ENCODE data around the gene BEND3. TPM values are rescaled to one million over a fixed set of nuclear protein-coding genes. Genes with fewer than 3 reads are reported as not detected.
A peak's percentile ranks its signal among the peaks of the same experiment; 100 is the strongest.

The BEND3 gene
- total and polyA plus RNA-seq, 8 donors: 3.8 to 7.8 (median 5.6) TPM

- Histone ChIP-seq H3K27ac (no peak overlapping the region), H3K4me3 (no peak overlapping the region), H3K27me3 (no peaks in the 10 kb centered on the region), H3K9me3 (peaks cover 0 to 3% of the 10 kb centered on the region in 2 donors), H3K36me3 (peaks cover 0 to 17% of the 10 kb centered on the region in 2 donors), H3K4me1 (no peaks in the 10 kb centered on the region)
- DNase-seq: no peak
- no peak for ATAC-seq
- intact Hi-C loops (cut with DNase I): no loop called here
- TF ChIP-seq CTCF (IDR thresholded peaks at IDR 0.05): no peak
Measured at GRCh38 chr6:107082045-107082444, 33.3 kb downstream of the BEND3 start.

- no peaks in the 10 kb centered on the region for H3K27me3 ChIP-seq
- H3K36me3 ChIP-seq: peaks cover 0 to 6% of the 10 kb centered on the region in 2 donors
- H3K27ac ChIP-seq: no peak overlapping the region
- TF ChIP-seq CTCF (IDR thresholded peaks at IDR 0.05): no peak
- H3K4me3 ChIP-seq: no peak overlapping the region
- DNase-seq (no peak), ATAC-seq (no peak)
- H3K4me1 ChIP-seq: no peaks in the 10 kb centered on the region
- intact Hi-C loops (cut with DNase I): no loop called here
- H3K9me3 ChIP-seq: peaks cover 0 to 3% of the 10 kb centered on the region in 2 donors
Measured at GRCh38 chr6:107080036-107080435, 35.3 kb downstream of the BEND3 start.

- Histone ChIP-seq H3K4me1 (no peaks in the 10 kb centered on the region), H3K27me3 (no peaks in the 10 kb centered on the region), H3K36me3 (no peaks in the 10 kb centered on the region), H3K9me3 (no peaks in the 10 kb centered on the region), H3K27ac (no peak overlapping the region), H3K4me3 (no peak overlapping the region)
- ATAC-seq: no peak
- DNase-seq: no peak
- intact Hi-C loops (cut with DNase I): no loop called here
- no peak for TF ChIP-seq CTCF (IDR thresholded peaks at IDR 0.05)
Measured at GRCh38 chr6:107079429-107079828, 35.9 kb downstream of the BEND3 start.

DNA sequence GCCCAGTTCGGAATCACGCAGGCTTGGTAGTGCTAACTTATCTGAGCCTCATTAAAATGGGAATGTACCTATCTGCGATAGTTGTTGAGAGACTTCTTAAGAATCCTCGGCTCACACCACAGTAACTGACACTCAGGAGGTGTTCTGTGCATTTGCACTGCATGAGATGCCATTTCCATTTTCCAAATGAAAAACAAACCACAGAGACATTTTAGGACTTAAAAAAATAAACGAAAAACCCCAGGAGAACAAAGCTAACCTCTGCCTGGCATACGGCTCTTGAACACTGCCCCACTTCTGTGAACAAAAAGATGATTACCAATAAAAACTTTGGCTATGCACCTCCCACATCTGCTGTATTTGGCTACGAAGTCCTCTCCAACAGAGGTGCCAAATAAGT lies 37.6 kb downstream of the BEND3 start:
- Histone ChIP-seq H3K9me3 (no peaks in the 10 kb centered on the region), H3K4me3 (no peak overlapping the region), H3K4me1 (no peaks in the 10 kb centered on the region), H3K27me3 (no peaks in the 10 kb centered on the region), H3K36me3 (no peaks in the 10 kb centered on the region), H3K27ac (no peak overlapping the region)
- no peak for TF ChIP-seq CTCF (IDR thresholded peaks at IDR 0.05)
- intact Hi-C loops (cut with DNase I): no loop called here
- DNase-seq (no peak), ATAC-seq (no peak)

DNA sequence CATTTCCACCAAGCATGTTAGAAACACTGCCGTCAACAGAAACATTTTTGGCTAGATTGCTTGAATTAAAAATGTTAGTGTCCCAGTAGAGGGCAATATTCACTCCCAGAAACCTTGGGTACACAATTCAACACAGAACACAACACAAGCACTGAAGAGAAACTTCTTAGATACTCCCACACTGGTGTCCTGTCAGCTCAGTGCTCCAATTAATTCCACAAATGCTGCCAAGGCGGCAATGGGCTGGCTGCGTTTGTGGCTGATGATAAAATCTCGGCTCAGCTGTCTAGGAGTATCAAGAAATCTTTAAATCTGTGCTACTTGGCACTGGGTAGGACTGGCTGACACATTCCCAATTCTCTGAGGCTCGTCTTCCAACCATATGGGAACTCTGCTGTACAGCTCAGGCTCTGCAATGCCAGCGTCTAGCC lies 39.3 kb downstream of the BEND3 start:
- no peak overlapping the region for H3K4me3 ChIP-seq
- intact Hi-C loops (cut with DNase I): no loop called here
- no peaks in the 10 kb centered on the region for H3K27me3 ChIP-seq
- no peaks in the 10 kb centered on the region for H3K4me1 ChIP-seq
- no peak overlapping the region for H3K27ac ChIP-seq
- DNase-seq (no peak), ATAC-seq (peak; percentile 60)
- peaks cover 0 to 3% of the 10 kb centered on the region in 2 donors for H3K36me3 ChIP-seq
- TF ChIP-seq CTCF (IDR thresholded peaks at IDR 0.05): no peak
- H3K9me3 ChIP-seq: no peaks in the 10 kb centered on the region
